ENCODE results near the gene ATRIP.

ATRIP gene

GRCh38 chr3:48467473-48468267, 21.1 kb downstream of the ATRIP start:
- H2BK120ac ChIP-seq (ENCODE audit: low read depth, low read length): peak overlapping the region; percentile 49
- no peak overlapping the region for H3K14ac ChIP-seq (ENCODE audit: low read length)
- no peak overlapping the region for H2BK5ac ChIP-seq (ENCODE audit: low read length)
- no peak overlapping the region for H3K4ac ChIP-seq (ENCODE audit: low read length)
- H3K23ac ChIP-seq (ENCODE audit: low read depth, low read length, poor library complexity): peak overlapping the region; percentile 92
- H3K9me3 ChIP-seq (replicated peaks in 1 of 2; ENCODE audit: control insufficient read depth in 2 of 2, insufficient read depth in 1 of 2, low read depth in 1 of 2, low read length in 2 of 2): no peaks in the 10 kb centered on the region
- WGBS, 2 donors (ENCODE audit: extremely low coverage in 2 of 2, insufficient read length in 2 of 2, insufficient replicate concordance in 1 of 2): no CpG with 5 or more reads among the region's 7 CpGs
- no peak overlapping the region for H2BK12ac ChIP-seq (ENCODE audit: low read length)
- no peak overlapping the region for H2AFZ ChIP-seq (ENCODE audit: low read length)
- no peak overlapping the region for H3K4me2 ChIP-seq (ENCODE audit: insufficient read depth, low read length, poor library complexity, severe bottlenecking)
- H3K79me1 ChIP-seq (ENCODE audit: low read depth, low read length): peaks cover 12% of the 10 kb centered on the region
- no peak overlapping the region for H3K9ac ChIP-seq (ENCODE audit: low read depth, low read length, poor library complexity)
- no peaks in the 10 kb centered on the region for H3K27me3 ChIP-seq (ENCODE audit: control insufficient read depth in 3 of 3, insufficient read depth in 3 of 3, low read depth in 1 of 3, low read length in 3 of 3)
- H2BK15ac ChIP-seq (ENCODE audit: low read length): no peak overlapping the region
- peaks cover 31 to 50% of the 10 kb centered on the region in 2 donors for H3K36me3 ChIP-seq (replicated peaks in 1 of 2; ENCODE audit: control insufficient read depth in 2 of 2, insufficient read depth in 2 of 2, low read length in 2 of 2)
- H4K8ac ChIP-seq (ENCODE audit: low read depth, low read length): no peak overlapping the region
- H4K91ac ChIP-seq (ENCODE audit: low read depth, low read length, poor library complexity): no peak overlapping the region
- no peak overlapping the region for H3K27ac ChIP-seq (replicated peaks; ENCODE audit: low read length)
- H3K4me3 ChIP-seq (ENCODE audit: low read length in 2 of 2): no peak overlapping the region
- H2AK5ac ChIP-seq (ENCODE audit: low read depth, low read length): no peak overlapping the region
- H3K18ac ChIP-seq (ENCODE audit: low read length): no peak overlapping the region
- peaks cover 21 to 22% of the 10 kb centered on the region in 2 donors for H3K4me1 ChIP-seq (ENCODE audit: control insufficient read depth in 2 of 2, insufficient read depth in 1 of 2, low read depth in 1 of 2, low read length in 2 of 2)
- DNase-seq (ENCODE audit: low spot score): no peak

- H3K27me3 ChIP-seq (ENCODE audit: control insufficient read depth in 3 of 3, insufficient read depth in 3 of 3, low read depth in 1 of 3, low read length in 3 of 3): no peaks in the 10 kb centered on the region
- no peak overlapping the region for H2BK5ac ChIP-seq (ENCODE audit: low read length)
- DNase-seq (ENCODE audit: low spot score): no peak
- no peak overlapping the region for H2BK120ac ChIP-seq (ENCODE audit: low read depth, low read length)
- no peak overlapping the region for H2BK15ac ChIP-seq (ENCODE audit: low read length)
- H2BK12ac ChIP-seq (ENCODE audit: low read length): no peak overlapping the region
- WGBS, 2 donors (ENCODE audit: extremely low coverage in 2 of 2, insufficient read length in 2 of 2, insufficient replicate concordance in 1 of 2): no CpG with 5 or more reads among the region's 8 CpGs
- no peaks in the 10 kb centered on the region for H3K9me3 ChIP-seq (replicated peaks in 1 of 2; ENCODE audit: control insufficient read depth in 2 of 2, insufficient read depth in 1 of 2, low read depth in 1 of 2, low read length in 2 of 2)
- no peak overlapping the region for H3K14ac ChIP-seq (ENCODE audit: low read length)
- peaks cover 12% of the 10 kb centered on the region for H3K79me1 ChIP-seq (ENCODE audit: low read depth, low read length)
- H3K4me3 ChIP-seq (ENCODE audit: low read length in 2 of 2): no peak overlapping the region
- peaks cover 31 to 44% of the 10 kb centered on the region in 2 donors for H3K36me3 ChIP-seq (replicated peaks in 1 of 2; ENCODE audit: control insufficient read depth in 2 of 2, insufficient read depth in 2 of 2, low read length in 2 of 2)
- H4K91ac ChIP-seq (ENCODE audit: low read depth, low read length, poor library complexity): no peak overlapping the region
- H2AFZ ChIP-seq (ENCODE audit: low read length): no peak overlapping the region
- H3K18ac ChIP-seq (ENCODE audit: low read length): no peak overlapping the region
- no peak overlapping the region for H3K9ac ChIP-seq (ENCODE audit: low read depth, low read length, poor library complexity)
- H3K4me2 ChIP-seq (ENCODE audit: insufficient read depth, low read length, poor library complexity, severe bottlenecking): no peak overlapping the region
- peaks cover 22 to 24% of the 10 kb centered on the region in 2 donors for H3K4me1 ChIP-seq (ENCODE audit: control insufficient read depth in 2 of 2, insufficient read depth in 1 of 2, low read depth in 1 of 2, low read length in 2 of 2)
- H3K4ac ChIP-seq (ENCODE audit: low read length): no peak overlapping the region
- no peak overlapping the region for H3K27ac ChIP-seq (replicated peaks; ENCODE audit: low read length)
- no peak overlapping the region for H4K8ac ChIP-seq (ENCODE audit: low read depth, low read length)
- no peak overlapping the region for H2AK5ac ChIP-seq (ENCODE audit: low read depth, low read length)
- no peak overlapping the region for H3K23ac ChIP-seq (ENCODE audit: low read depth, low read length, poor library complexity)
Measured at GRCh38 chr3:48468329-48468731, 21.8 kb downstream of the ATRIP start.

GRCh38 chr3:48469046-48469915, 22.7 kb downstream of the ATRIP start:
- H2BK15ac ChIP-seq (ENCODE audit: low read length): no peak overlapping the region
- H3K23ac ChIP-seq (ENCODE audit: low read depth, low read length, poor library complexity): peak overlapping the region; percentile 29
- no peak overlapping the region for H2BK120ac ChIP-seq (ENCODE audit: low read depth, low read length)
- H4K91ac ChIP-seq (ENCODE audit: low read depth, low read length, poor library complexity): no peak overlapping the region
- peaks cover 25% of the 10 kb centered on the region in 2 donors for H3K4me1 ChIP-seq (ENCODE audit: control insufficient read depth in 2 of 2, insufficient read depth in 1 of 2, low read depth in 1 of 2, low read length in 2 of 2)
- no peak overlapping the region for H2BK5ac ChIP-seq (ENCODE audit: low read length)
- no peak for DNase-seq (ENCODE audit: low spot score)
- no peak overlapping the region for H3K4me3 ChIP-seq (ENCODE audit: low read length in 2 of 2)
- WGBS, 2 donors (ENCODE audit: extremely low coverage in 2 of 2, insufficient read length in 2 of 2, insufficient replicate concordance in 1 of 2): no CpG with 5 or more reads among the region's 29 CpGs
- H3K36me3 ChIP-seq (replicated peaks in 1 of 2; ENCODE audit: control insufficient read depth in 2 of 2, insufficient read depth in 2 of 2, low read length in 2 of 2): peaks cover 31 to 39% of the 10 kb centered on the region in 2 donors
- H3K27me3 ChIP-seq (ENCODE audit: control insufficient read depth in 3 of 3, insufficient read depth in 3 of 3, low read depth in 1 of 3, low read length in 3 of 3): no peaks in the 10 kb centered on the region
- H3K9me3 ChIP-seq (replicated peaks in 1 of 2; ENCODE audit: control insufficient read depth in 2 of 2, insufficient read depth in 1 of 2, low read depth in 1 of 2, low read length in 2 of 2): no peaks in the 10 kb centered on the region
- H3K79me1 ChIP-seq (ENCODE audit: low read depth, low read length): peaks cover 12% of the 10 kb centered on the region
- H3K4ac ChIP-seq (ENCODE audit: low read length): no peak overlapping the region
- H2BK12ac ChIP-seq (ENCODE audit: low read length): no peak overlapping the region
- no peak overlapping the region for H2AFZ ChIP-seq (ENCODE audit: low read length)
- no peak overlapping the region for H3K14ac ChIP-seq (ENCODE audit: low read length)
- H4K8ac ChIP-seq (ENCODE audit: low read depth, low read length): peak overlapping the region; percentile 72
- H3K4me2 ChIP-seq (ENCODE audit: insufficient read depth, low read length, poor library complexity, severe bottlenecking): no peak overlapping the region
- peak overlapping the region; percentile 21 for H3K18ac ChIP-seq (ENCODE audit: low read length)
- H3K27ac ChIP-seq (replicated peaks; ENCODE audit: low read length): no peak overlapping the region
- H3K9ac ChIP-seq (ENCODE audit: low read depth, low read length, poor library complexity): no peak overlapping the region
- no peak overlapping the region for H2AK5ac ChIP-seq (ENCODE audit: low read depth, low read length)

DNA sequence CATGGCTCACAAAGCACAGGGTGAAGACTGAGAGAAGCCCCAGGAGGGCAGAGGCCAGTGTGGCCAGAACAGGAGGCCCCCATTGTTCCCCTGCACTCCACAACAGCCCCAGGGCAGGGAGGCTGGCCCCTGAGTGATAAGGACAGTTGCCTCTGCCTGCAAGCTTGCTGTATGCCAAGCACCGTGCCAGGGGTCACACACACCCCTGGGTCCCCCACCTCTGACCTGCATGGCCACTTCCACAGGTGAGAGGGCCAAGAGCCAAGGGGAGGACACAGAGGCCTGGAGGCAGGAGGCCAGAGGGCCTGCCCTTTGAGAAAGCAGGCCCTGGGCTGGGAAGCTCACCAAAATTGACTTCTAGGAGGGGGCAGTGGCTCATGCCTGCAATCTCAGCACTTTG, 23.7 kb downstream of the ATRIP start:
- Histone ChIP-seq H3K9me3 (replicated peaks in 1 of 2; ENCODE audit: control insufficient read depth in 2 of 2, insufficient read depth in 1 of 2, low read depth in 1 of 2, low read length in 2 of 2) (no peaks in the 10 kb centered on the region), H3K4ac (ENCODE audit: low read length) (no peak overlapping the region), H2AK5ac (ENCODE audit: low read depth, low read length) (peak overlapping the region; percentile 84), H4K8ac (ENCODE audit: low read depth, low read length) (no peak overlapping the region), H3K23ac (ENCODE audit: low read depth, low read length, poor library complexity) (no peak overlapping the region), H3K36me3 (replicated peaks in 1 of 2; ENCODE audit: control insufficient read depth in 2 of 2, insufficient read depth in 2 of 2, low read length in 2 of 2) (peaks cover 24 to 39% of the 10 kb centered on the region in 2 donors), H3K18ac (ENCODE audit: low read length) (peak overlapping the region; percentile 28), H3K79me1 (ENCODE audit: low read depth, low read length) (peaks cover 12% of the 10 kb centered on the region), H3K4me2 (ENCODE audit: insufficient read depth, low read length, poor library complexity, severe bottlenecking) (no peak overlapping the region), H3K27ac (replicated peaks; ENCODE audit: low read length) (no peak overlapping the region), H3K4me1 (ENCODE audit: control insufficient read depth in 2 of 2, insufficient read depth in 1 of 2, low read depth in 1 of 2, low read length in 2 of 2) (peaks cover 24 to 28% of the 10 kb centered on the region in 2 donors), H2BK120ac (ENCODE audit: low read depth, low read length) (no peak overlapping the region), H2BK12ac (ENCODE audit: low read length) (no peak overlapping the region), H3K4me3 (ENCODE audit: low read length in 2 of 2) (no peak overlapping the region), H3K14ac (ENCODE audit: low read length) (no peak overlapping the region), H4K91ac (ENCODE audit: low read depth, low read length, poor library complexity) (no peak overlapping the region), H3K9ac (ENCODE audit: low read depth, low read length, poor library complexity) (peak overlapping the region; percentile 9), H2AFZ (ENCODE audit: low read length) (no peak overlapping the region), H3K27me3 (ENCODE audit: control insufficient read depth in 3 of 3, insufficient read depth in 3 of 3, low read depth in 1 of 3, low read length in 3 of 3) (no peaks in the 10 kb centered on the region), H2BK5ac (ENCODE audit: low read length) (no peak overlapping the region), H2BK15ac (ENCODE audit: low read length) (no peak overlapping the region)
- no peak for DNase-seq (ENCODE audit: low spot score)
- WGBS, 2 donors (ENCODE audit: extremely low coverage in 2 of 2, insufficient read length in 2 of 2, insufficient replicate concordance in 1 of 2): no CpG with 5 or more reads among the region's 1 CpG
